HepG2 (cell line): ENCODE data around the gene DNASE1. TPM values are rescaled to one million over a fixed set of nuclear protein-coding genes. Genes with fewer than 3 reads are reported as not detected.
A peak's percentile ranks its signal among the peaks of the same experiment; 100 is the strongest.

Source experiments
- ARID3A ChIP-seq: IDR thresholded peaks from 2 replicates; pipeline ENCODE4 v1.6.1; 2012; ENCODE audit warnings: low read depth, low read length, improper control_type of control experiment
- BCLAF1 ChIP-seq: fragments of 450-650 bp; IDR thresholded peaks from 2 replicates; pipeline ENCODE4 v1.6.1; 2017; ENCODE audit warnings: mild to moderate bottlenecking
- CENPBD1 ChIP-seq: sonication (generic); formaldehyde crosslinking; IDR thresholded peaks from 2 replicates; pipeline ENCODE4 v1.8.0; 2022; ENCODE audit warnings: missing genetic modification reagents, low read depth, mild to moderate bottlenecking, borderline replicate concordance
- ELF3 ChIP-seq: IDR thresholded peaks from 2 replicates; pipeline ENCODE4 v1.6.1; 2016; ENCODE audit warnings: missing genetic modification reagents, missing compliant biosample characterization
- FOXJ3 ChIP-seq: sonication (generic); formaldehyde crosslinking; IDR thresholded peaks from 2 replicates; pipeline ENCODE4 v1.4.0; 2020; ENCODE audit warnings: missing genetic modification reagents, mild to moderate bottlenecking, borderline replicate concordance
- FOXK1 ChIP-seq: sonication (generic); formaldehyde crosslinking; IDR thresholded peaks from 2 replicates; pipeline ENCODE4 v1.4.0; 2020; ENCODE audit warnings: low read depth, missing genetic modification reagents, borderline replicate concordance
- HNF1A ChIP-seq, 2 experiments: sonication (generic) in 1 of 2; formaldehyde crosslinking in 1 of 2; IDR thresholded peaks; 2 replicates each; pipeline versions ENCODE4 v1.4.0 to v1.6.1; 2016 to 2020; ENCODE audit warnings: borderline replicate concordance in 1 of 2, low read depth in 1 of 2, mild to moderate bottlenecking in 1 of 2, missing genetic modification reagents in 1 of 2
- KLF11 ChIP-seq: IDR thresholded peaks from 2 replicates; pipeline ENCODE4 v1.6.1; 2016; ENCODE audit warnings: missing compliant biosample characterization
- NFATC3 ChIP-seq: sonication (generic); formaldehyde crosslinking; IDR thresholded peaks from 2 replicates; pipeline ENCODE4 v1.5.1; 2020; ENCODE audit warnings: mild to moderate bottlenecking, missing genetic modification reagents
- PLRG1 ChIP-seq: fragments of 450-650 bp; conservative IDR thresholded peaks from 2 replicates; pipeline ENCODE4 v1.6.1; 2016
- PRDM15 ChIP-seq: sonication (generic); formaldehyde crosslinking; IDR thresholded peaks from 2 replicates; pipeline ENCODE4 v1.4.0; 2020; ENCODE audit warnings: missing genetic modification reagents
- SIN3B ChIP-seq: fragments of 150-350 bp; IDR thresholded peaks from 2 replicates; pipeline ENCODE4 v1.6.1; 2014; ENCODE audit warnings: low read length
- U2AF1 ChIP-seq: fragments of 200-400 bp; formaldehyde crosslinking; optimal IDR thresholded peaks from 2 replicates; pipeline ENCODE3; 2017; ENCODE audit warnings: mild to moderate bottlenecking, low read depth, low read length
- ZFP90 ChIP-seq: sonication (generic); formaldehyde crosslinking; IDR thresholded peaks from 2 replicates; pipeline ENCODE4 v1.8.0; 2022; ENCODE audit warnings: missing genetic modification reagents, mild to moderate bottlenecking, inconsistent platforms, borderline replicate concordance
- ZIK1 ChIP-seq: sonication (generic); formaldehyde crosslinking; IDR thresholded peaks from 2 replicates; pipeline ENCODE4 v1.5.0; 2020; ENCODE audit warnings: mild to moderate bottlenecking, low read depth, missing genetic modification reagents, borderline replicate concordance
- ZNF576 ChIP-seq: sonication (generic); formaldehyde crosslinking; IDR thresholded peaks from 2 replicates; pipeline ENCODE4 v1.4.0; 2020; ENCODE audit warnings: mild to moderate bottlenecking, missing genetic modification reagents
- polyA plus RNA-seq, 8 experiments: library from polyadenylated mRNA; depleted of rRNA in 3 of 8; stranded (reverse) in 7 of 8; unstranded in 1 of 8; fragments of >200 nt; fragmentation: Illumina TruSeq in 4 of 8; extraction: Trizol in 4 of 8; gene quantifications; 2 replicates each; pipeline versions ENCODE4 v1.2.1 to v1.2.3, GENCODE V29; 2011 to 2016; ENCODE audit warnings: low read depth in 4 of 8, missing spikeins in 1 of 8, mixed read lengths in 1 of 8; ENCODE audit not compliant: insufficient read depth in 1 of 8
- total RNA-seq, 5 experiments: library from RNA; depleted of rRNA; stranded (reverse); fragments of >200 nt; fragmentation: Illumina TruSeq; extraction: Trizol; gene quantifications; 2 replicates each; pipeline ENCODE4 v1.2.3, GENCODE V29; 2016; ENCODE audit warnings: low read depth in 1 of 5

The DNASE1 gene
- total and polyA plus RNA-seq, 2 of the 13 experiments (the other 11 are each of a cell fraction or from before 2014, with no cell fraction given): 7.1 to 11.1 TPM

GRCh38 chr16:3690470-3690928 lies 36.0 kb downstream of the DNASE1 start (continued):
- TF ChIP-seq BCLAF1: no peak
- no peak for TF ChIP-seq HNF1A (IDR thresholded peaks at IDR 0.05; ENCODE audit: low read depth)
- no peak for TF ChIP-seq HNF1A (CRISPR knock-in tag; IDR thresholded peaks at IDR 0.05; ENCODE audit: borderline replicate concordance)
- TF ChIP-seq FOXK1 (CRISPR knock-in tag): no peak
- no peak for TF ChIP-seq KLF11 (CRISPR knock-in tag)
- no peak for TF ChIP-seq ZFP90 (CRISPR knock-in tag)
- no peak for TF ChIP-seq ZNF576 (CRISPR knock-in tag)
- no peak for TF ChIP-seq PRDM15 (CRISPR knock-in tag)
- TF ChIP-seq SIN3B: no peak
- peak; percentile 9; the same call in 1 of the 2 replicates for TF ChIP-seq ARID3A
- no peak for TF ChIP-seq NFATC3 (CRISPR knock-in tag)
- TF ChIP-seq ELF3 (CRISPR knock-in tag): no peak
- TF ChIP-seq U2AF1: no peak
- no peak for TF ChIP-seq ZIK1 (CRISPR knock-in tag)
- no peak for TF ChIP-seq CENPBD1 (CRISPR knock-in tag)
- no peak for TF ChIP-seq PLRG1
- TF ChIP-seq FOXJ3: no peak
